HEK293 (cell line): ENCODE measurements around the gene SLC7A6.

Experiments used
- CTCF ChIA-PET: fragments of 350-600 bp; formaldehyde crosslinking; extraction: SDS; loops from one replicate; lab custom pipeline; 2021; ENCODE audit warnings: antibody characterized with exemption; lab: Yijun Ruan, JAX
- POLR2A ChIA-PET: fragments of 300-600 bp; formaldehyde crosslinking; extraction: SDS; loops from one replicate; lab custom pipeline; 2020; ENCODE audit warnings: antibody characterized with exemption, inconsistent platforms; lab: Yijun Ruan, JAX
- H3K27ac ChIP-seq: fragments of 200-500 bp; sonication (Bioruptor generic); 2 replicates; pipeline ENCODE4 v1.5.1; 2014; ENCODE audit warnings: low read depth, low read length, control low read depth, inconsistent platforms; ENCODE audit errors: extremely low read depth
- H3K36me3 ChIP-seq, 2 experiments: fragments of 200-500 bp in 1 of 2; sonication (Bioruptor generic) in 1 of 2; 1 replicate in 1 of 2; 2 replicates in 1 of 2; pipeline ENCODE4 v1.5.1; 2014 to 2017; ENCODE audit warnings: inconsistent platforms in 2 of 2, low read length in 2 of 2; ENCODE audit not compliant: control insufficient read depth in 2 of 2, insufficient read depth in 1 of 2
- H3K4me1 ChIP-seq: fragments of 200-500 bp; sonication (Bioruptor generic); 2 replicates; pipeline ENCODE4 v1.5.1; 2014; ENCODE audit warnings: mild to moderate bottlenecking, low read length, inconsistent platforms; ENCODE audit not compliant: control insufficient read depth, insufficient read depth
- H3K4me3 ChIP-seq: 2 replicates; pipeline ENCODE4 v1.5.1; 2011; ENCODE audit warnings: low read depth, mild to moderate bottlenecking, control low read depth, low read length, moderate library complexity
- H3K9me3 ChIP-seq: fragments of 200-500 bp; sonication (Bioruptor generic); 2 replicates; pipeline ENCODE4 v1.5.1; 2014; ENCODE audit warnings: low read depth, low read length, inconsistent platforms; ENCODE audit not compliant: control insufficient read depth, insufficient read depth
- KLF10 ChIP-seq: fragments of 450-650 bp; IDR thresholded peaks from 2 replicates; pipeline ENCODE4 v1.5.1; 2018; ENCODE audit warnings: missing biosample characterization, mild to moderate bottlenecking, missing genetic modification characterization
- KLF16 ChIP-seq: fragments of 450-650 bp; formaldehyde crosslinking; IDR thresholded peaks from 2 replicates; pipeline ENCODE4 v1.5.1; 2017; ENCODE audit warnings: missing biosample characterization, missing genetic modification characterization
- PRDM1 ChIP-seq: fragments of 450-650 bp; formaldehyde crosslinking; IDR thresholded peaks from 2 replicates; pipeline ENCODE4; 2016; ENCODE audit warnings: missing biosample characterization, missing genetic modification characterization
- ZNF121 ChIP-seq: fragments of 450-650 bp; formaldehyde crosslinking; IDR thresholded peaks from 2 replicates; pipeline ENCODE4 v1.5.1; 2016; ENCODE audit warnings: missing biosample characterization, missing genetic modification characterization
- ZNF133 ChIP-seq: fragments of 450-650 bp; formaldehyde crosslinking; IDR thresholded peaks from 2 replicates; pipeline ENCODE4 v1.5.1; 2016; ENCODE audit warnings: missing biosample characterization, missing genetic modification characterization
- ZNF174 ChIP-seq: fragments of 450-650 bp; formaldehyde crosslinking; IDR thresholded peaks from 2 replicates; pipeline ENCODE4 v1.5.0; 2017; ENCODE audit warnings: missing biosample characterization, mild to moderate bottlenecking, missing genetic modification characterization
- ZNF223 ChIP-seq: fragments of 450-650 bp; formaldehyde crosslinking; IDR thresholded peaks from 2 replicates; pipeline ENCODE4 v1.5.1; 2016; ENCODE audit warnings: missing biosample characterization, missing genetic modification characterization
- ZNF350 ChIP-seq: fragments of 450-650 bp; formaldehyde crosslinking; IDR thresholded peaks from 2 replicates; pipeline ENCODE4 v1.5.0; 2017; ENCODE audit warnings: missing biosample characterization, mild to moderate bottlenecking, missing genetic modification characterization
- ZNF416 ChIP-seq: fragments of 450-650 bp; formaldehyde crosslinking; IDR thresholded peaks from 2 replicates; pipeline ENCODE4 v1.5.1; 2016; ENCODE audit warnings: missing biosample characterization, missing genetic modification characterization
- ZNF658 ChIP-seq: fragments of 450-650 bp; formaldehyde crosslinking; IDR thresholded peaks from 2 replicates; pipeline ENCODE4; 2016; ENCODE audit warnings: missing biosample characterization, missing genetic modification characterization
- ZNF837 ChIP-seq: fragments of 450-650 bp; formaldehyde crosslinking; IDR thresholded peaks from 2 replicates; pipeline ENCODE4 v1.5.1; 2016; ENCODE audit warnings: missing biosample characterization, missing genetic modification characterization
- ZNF843 ChIP-seq: fragments of 450-650 bp; formaldehyde crosslinking; IDR thresholded peaks from 2 replicates; pipeline ENCODE4 v1.5.1; 2016; ENCODE audit warnings: missing biosample characterization, missing genetic modification characterization
- TF ChIP-seq, protein P1 (sequence below): fragments of 450-650 bp; IDR thresholded peaks from 2 replicates; pipeline ENCODE4 v1.5.1; 2018; ENCODE audit warnings: missing biosample characterization, mild to moderate bottlenecking, missing genetic modification characterization
- TF ChIP-seq, protein P2 (sequence below): fragments of 450-650 bp; formaldehyde crosslinking; IDR thresholded peaks from 2 replicates; pipeline ENCODE4 v1.5.1; 2016; ENCODE audit warnings: missing biosample characterization, missing genetic modification characterization

SLC7A6 gene

DNA sequence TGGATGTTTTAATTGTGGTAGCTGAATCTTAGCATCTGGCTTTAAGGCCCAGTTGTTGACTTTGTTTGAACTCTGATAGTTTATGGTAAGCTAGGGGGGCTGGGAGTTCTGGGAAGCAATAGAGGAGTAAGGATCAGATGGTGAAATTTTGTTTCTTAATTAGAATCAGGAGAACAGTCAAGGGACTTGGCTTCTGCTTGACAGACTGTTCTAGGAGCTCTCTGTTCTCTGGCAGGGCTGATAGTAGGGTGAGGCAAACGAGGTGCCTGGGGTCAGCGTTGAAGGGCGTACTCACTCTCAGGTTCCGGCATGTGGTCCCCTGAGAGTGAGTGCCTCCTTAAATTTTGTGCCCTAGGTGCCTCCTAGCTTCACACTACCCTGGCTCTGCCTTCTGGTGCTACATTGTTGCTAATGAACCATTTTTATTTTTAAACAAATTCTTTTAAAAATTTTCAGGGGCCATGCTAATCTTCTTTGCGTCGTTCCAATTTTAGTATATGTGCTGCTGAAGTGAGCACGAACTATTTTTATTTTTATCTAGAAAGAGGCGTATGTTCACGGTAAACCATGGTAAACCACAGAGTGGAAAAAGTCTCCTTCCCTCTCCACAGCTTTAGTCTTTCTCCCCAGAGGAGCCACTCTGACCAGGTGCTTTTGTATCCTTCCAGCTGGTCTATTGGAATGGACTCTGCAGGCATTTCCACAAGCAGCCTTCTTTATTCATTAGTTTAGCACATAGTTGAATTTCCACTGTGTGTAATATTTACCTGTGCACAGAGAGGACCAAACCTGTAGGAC is 19.7 kb downstream of the SLC7A6 start:
- TF ChIP-seq KLF10 (tag by site-specific recombination): no peak
- CTCF ChIA-PET: interaction anchor here (1.1 to 2.8 kb wide), 3 partner anchors 16 to 23 kb away, joined by 3 to 14 read pairs (median 5); partner anchors contain the start of gene SLC7A6
- Histone ChIP-seq H3K4me1 (no peaks in the 10 kb centered on the region), H3K9me3 (no peaks in the 10 kb centered on the region), H3K27ac (no peak overlapping the region), H3K4me3 (no peak overlapping the region), H3K36me3 (peaks cover 19 to 67% of the 10 kb centered on the region in 2 experiments; a peak in 2 of 3 replicates)
- POLR2A ChIA-PET: interaction anchor here (0.7 kb wide), 1 partner anchor 27 kb away, joined by 3 read pairs; the partner anchor contains the start of genes PRMT7 and SLC7A6OS

DNA sequence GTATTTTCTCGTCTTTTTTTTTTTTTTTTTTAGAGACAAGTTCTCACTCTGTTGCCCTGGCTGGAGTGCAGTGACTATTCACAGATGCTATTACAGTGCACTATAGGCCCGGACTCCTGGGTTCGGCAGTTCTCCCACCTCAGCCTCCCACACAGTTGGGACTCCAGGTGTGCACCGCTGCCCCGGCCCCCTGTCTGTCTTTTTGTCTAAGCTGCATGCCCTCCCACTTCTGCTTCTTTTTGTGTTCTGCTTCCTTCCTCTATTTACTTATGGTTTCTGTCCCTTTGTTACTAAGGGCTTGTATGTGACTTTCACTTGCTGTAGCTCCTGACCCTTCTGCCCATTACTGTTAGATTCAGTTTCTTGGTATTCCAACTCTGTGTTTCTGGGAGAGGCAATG is 20.5 kb downstream of the SLC7A6 start:
- POLR2A ChIA-PET: interaction anchor here (1.4 kb wide), 1 partner anchor 26 kb away, joined by 7 read pairs; the partner anchor contains the start of genes PRMT7 and SLC7A6OS
- peaks cover 15 to 68% of the 10 kb centered on the region in 2 experiments; a peak in 2 of 3 replicates for H3K36me3 ChIP-seq
- no peak overlapping the region for H3K4me3 ChIP-seq
- no peak for TF ChIP-seq ZNF658 (tag by site-specific recombination)
- no peak for TF ChIP-seq KLF16
- no peak for TF ChIP-seq ZNF837 (tag by site-specific recombination)
- TF ChIP-seq, protein P1, sequence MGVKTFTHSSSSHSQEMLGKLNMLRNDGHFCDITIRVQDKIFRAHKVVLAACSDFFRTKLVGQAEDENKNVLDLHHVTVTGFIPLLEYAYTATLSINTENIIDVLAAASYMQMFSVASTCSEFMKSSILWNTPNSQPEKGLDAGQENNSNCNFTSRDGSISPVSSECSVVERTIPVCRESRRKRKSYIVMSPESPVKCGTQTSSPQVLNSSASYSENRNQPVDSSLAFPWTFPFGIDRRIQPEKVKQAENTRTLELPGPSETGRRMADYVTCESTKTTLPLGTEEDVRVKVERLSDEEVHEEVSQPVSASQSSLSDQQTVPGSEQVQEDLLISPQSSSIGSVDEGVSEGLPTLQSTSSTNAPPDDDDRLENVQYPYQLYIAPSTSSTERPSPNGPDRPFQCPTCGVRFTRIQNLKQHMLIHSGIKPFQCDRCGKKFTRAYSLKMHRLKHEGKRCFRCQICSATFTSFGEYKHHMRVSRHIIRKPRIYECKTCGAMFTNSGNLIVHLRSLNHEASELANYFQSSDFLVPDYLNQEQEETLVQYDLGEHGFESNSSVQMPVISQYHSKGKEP: no peak
- H3K9me3 ChIP-seq: no peaks in the 10 kb centered on the region
- H3K4me1 ChIP-seq: no peaks in the 10 kb centered on the region
- CTCF ChIA-PET: interaction anchor here (1.0 to 2.8 kb wide), 4 partner anchors 8 to 191 kb away, joined by 3 to 14 read pairs (median 4); no protein-coding TSS in a partner anchor
- no peak overlapping the region for H3K27ac ChIP-seq

DNA sequence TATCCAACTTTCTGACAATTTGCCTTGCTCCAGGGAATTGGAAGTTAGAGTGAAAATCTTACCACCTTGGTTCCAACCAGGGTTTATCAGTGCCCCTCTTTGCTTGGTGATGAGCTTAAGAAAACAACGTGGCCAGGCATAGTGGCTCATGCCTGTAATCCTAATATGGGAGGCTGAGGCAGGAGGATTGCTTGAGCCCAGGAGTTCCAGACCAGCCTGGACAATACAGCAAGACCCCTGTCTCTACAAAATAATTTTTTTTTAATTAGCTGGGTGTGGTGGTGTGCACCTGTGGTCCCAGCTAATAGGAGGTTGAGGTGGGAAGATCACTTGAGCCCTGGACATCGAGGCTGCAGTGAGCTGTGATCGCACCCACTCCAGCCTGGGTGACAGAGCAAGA is 21.4 kb downstream of the SLC7A6 start:
- CTCF ChIA-PET: interaction anchor here (0.8 to 1.3 kb wide), 6 partner anchors 9 to 192 kb away, joined by 3 to 5 read pairs (median 4); no protein-coding TSS in a partner anchor

DNA sequence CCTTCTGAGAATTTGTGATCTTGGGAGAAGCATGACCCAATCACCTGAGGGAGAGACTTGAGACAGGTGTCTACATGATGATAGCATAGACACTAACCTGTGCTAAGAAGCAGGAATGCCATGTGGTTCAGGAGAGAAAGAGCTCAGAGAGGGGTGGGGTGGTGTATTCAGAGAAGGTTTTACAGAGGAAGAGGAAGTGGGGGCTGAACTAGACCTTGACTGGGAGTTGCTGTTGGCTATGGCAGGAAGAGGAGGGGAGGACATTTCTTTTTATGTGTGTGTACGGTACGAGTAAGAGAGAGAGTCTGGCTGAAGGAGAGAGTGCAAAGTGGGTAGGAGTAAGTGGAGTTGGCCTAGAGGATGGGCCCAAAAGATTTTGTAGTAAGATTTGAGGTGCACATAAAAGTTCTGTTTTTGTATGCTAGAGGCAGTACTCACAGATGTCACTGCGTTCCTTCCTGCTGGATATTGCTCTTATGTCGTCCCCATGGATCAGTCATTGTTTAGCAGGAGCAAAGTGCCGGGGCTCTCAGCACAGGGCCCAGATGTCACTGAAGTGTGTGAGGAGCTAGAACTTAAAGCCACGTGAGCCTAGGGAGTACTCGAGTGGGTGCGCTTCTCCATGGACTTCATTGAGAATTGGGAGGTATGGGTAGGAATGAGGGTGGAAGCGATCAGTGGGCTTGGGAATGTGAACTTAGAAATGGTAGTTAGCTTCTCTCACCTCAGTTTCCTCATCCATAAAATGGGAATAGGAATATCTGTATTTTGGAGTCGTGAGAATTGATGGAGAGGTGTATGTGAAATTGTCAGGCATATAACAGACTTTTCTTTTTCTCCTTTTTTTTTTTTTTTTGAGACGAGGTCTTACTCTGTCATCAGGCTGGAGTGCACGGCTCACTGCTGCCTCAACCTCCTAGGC is 22.1 kb downstream of the SLC7A6 start:
- TF ChIP-seq ZNF416 (tag by site-specific recombination): no peak
- no peak for TF ChIP-seq ZNF174 (tag by site-specific recombination)
- no peak for TF ChIP-seq ZNF350 (tag by site-specific recombination)
- TF ChIP-seq ZNF843 (tag by site-specific recombination): no peak
- TF ChIP-seq ZNF223 (tag by site-specific recombination): no peak
- 0 out of 2 replicates have a peak, but pooled peaks have one; percentile 17 for TF ChIP-seq PRDM1 (tag by site-specific recombination)
- TF ChIP-seq ZNF133: no peak
- Histone ChIP-seq H3K36me3 (peaks cover 15 to 71% of the 10 kb centered on the region in 2 experiments; a peak in 2 of 3 replicates), H3K4me1 (no peaks in the 10 kb centered on the region), H3K4me3 (no peak overlapping the region), H3K27ac (no peak overlapping the region), H3K9me3 (no peaks in the 10 kb centered on the region)
- ChIA-PET POLR2A (interaction anchor here (0.6 to 1.4 kb wide), 3 partner anchors 12 to 24 kb away, joined by 3 to 7 read pairs (median 3); partner anchors contain the start of genes PRMT7, SLC7A6 and SLC7A6OS), CTCF (interaction anchor here (0.8 to 1.3 kb wide), 3 partner anchors 10 to 25 kb away, joined by 3 to 5 read pairs (median 3); no protein-coding TSS in a partner anchor)

More for the DNA sequence above, 21.4 kb downstream of the SLC7A6 start:
- H3K4me3 ChIP-seq: no peak overlapping the region
- peaks cover 15 to 70% of the 10 kb centered on the region in 2 experiments; a peak in 2 of 3 replicates for H3K36me3 ChIP-seq
- TF ChIP-seq, protein P2, sequence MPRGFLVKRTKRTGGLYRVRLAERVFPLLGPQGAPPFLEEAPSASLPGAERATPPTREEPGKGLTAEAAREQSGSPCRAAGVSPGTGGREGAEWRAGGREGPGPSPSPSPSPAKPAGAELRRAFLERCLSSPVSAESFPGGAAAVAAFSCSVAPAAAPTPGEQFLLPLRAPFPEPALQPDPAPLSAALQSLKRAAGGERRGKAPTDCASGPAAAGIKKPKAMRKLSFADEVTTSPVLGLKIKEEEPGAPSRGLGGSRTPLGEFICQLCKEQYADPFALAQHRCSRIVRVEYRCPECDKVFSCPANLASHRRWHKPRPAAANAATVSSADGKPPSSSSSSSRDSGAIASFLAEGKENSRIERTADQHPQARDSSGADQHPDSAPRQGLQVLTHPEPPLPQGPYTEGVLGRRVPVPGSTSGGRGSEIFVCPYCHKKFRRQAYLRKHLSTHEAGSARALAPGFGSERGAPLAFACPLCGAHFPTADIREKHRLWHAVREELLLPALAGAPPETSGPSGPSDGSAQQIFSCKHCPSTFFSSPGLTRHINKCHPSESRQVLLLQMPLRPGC (tag by site-specific recombination): no peak
- 0 out of 2 replicates have a peak, but pooled peaks have one; percentile 50 for TF ChIP-seq ZNF121 (tag by site-specific recombination)
- TF ChIP-seq, all 188 proteins: peak for 1
- Histone ChIP-seq H3K4me1 (no peaks in the 10 kb centered on the region), H3K27ac (no peak overlapping the region), H3K9me3 (no peaks in the 10 kb centered on the region)
- POLR2A ChIA-PET: interaction anchor here (0.6 to 1.4 kb wide), 2 partner anchors 22 to 25 kb away, joined by 3 to 7 read pairs; partner anchors contain the start of genes PRMT7, SLC7A6 and SLC7A6OS
